HFFc6 (cell line): Measurements from ENCODE around the gene SDR42E1. TPM values are rescaled to one million over a fixed set of nuclear protein-coding genes. Genes with fewer than 3 reads are reported as not detected.

Source experiments
- DNase-seq: peaks from one replicate; pipeline ENCODE4 v3.0.0-alpha.2; 2018
- H3K27ac Mint-ChIP-seq: 2 replicates; pipeline ENCODE4 v1.8.0; 2020; ENCODE audit warnings: mild to moderate bottlenecking, mixed read lengths
- H3K27me3 Mint-ChIP-seq: 2 replicates; pipeline ENCODE4 v1.8.0; 2021; ENCODE audit warnings: mild to moderate bottlenecking, moderate library complexity, mixed read lengths; ENCODE audit not compliant: insufficient read depth
- H3K36me3 Mint-ChIP-seq: 2 replicates; pipeline ENCODE4 v1.8.0; 2021; ENCODE audit warnings: low read depth, mixed read lengths
- H3K4me1 Mint-ChIP-seq: 2 replicates; pipeline ENCODE4 v1.8.0; 2020; ENCODE audit warnings: low read depth, mixed read lengths
- H3K4me3 Mint-ChIP-seq: 2 replicates; pipeline ENCODE4 v1.8.0; 2020; ENCODE audit warnings: mild to moderate bottlenecking, moderate library complexity, mixed read lengths
- H3K9me3 Mint-ChIP-seq: 2 replicates; pipeline ENCODE4 v1.8.0; 2020; ENCODE audit warnings: mild to moderate bottlenecking, mixed read lengths
- total RNA-seq, 6 experiments: library from RNA; stranded (reverse); fragmentation: NEBNext Ultra II Directional; extraction: Animal tissue kit (Norgen Biotek cat#: 25700); gene quantifications; 2 replicates in 1 of 6; 3 replicates in 5 of 6; pipeline ENCODE4 v1.2.3, GENCODE V29; 2021
- TF ChIP-seq, protein P1 (sequence below): fragments of 200-600 bp; sonication (generic); IDR thresholded peaks from 2 replicates; pipeline ENCODE4 v1.5.0; 2021; ENCODE audit warnings: antibody characterized with exemption, mild to moderate bottlenecking

SDR42E1 gene
- total RNA-seq, 6 experiments from 2014 or later, result not detected

DNA sequence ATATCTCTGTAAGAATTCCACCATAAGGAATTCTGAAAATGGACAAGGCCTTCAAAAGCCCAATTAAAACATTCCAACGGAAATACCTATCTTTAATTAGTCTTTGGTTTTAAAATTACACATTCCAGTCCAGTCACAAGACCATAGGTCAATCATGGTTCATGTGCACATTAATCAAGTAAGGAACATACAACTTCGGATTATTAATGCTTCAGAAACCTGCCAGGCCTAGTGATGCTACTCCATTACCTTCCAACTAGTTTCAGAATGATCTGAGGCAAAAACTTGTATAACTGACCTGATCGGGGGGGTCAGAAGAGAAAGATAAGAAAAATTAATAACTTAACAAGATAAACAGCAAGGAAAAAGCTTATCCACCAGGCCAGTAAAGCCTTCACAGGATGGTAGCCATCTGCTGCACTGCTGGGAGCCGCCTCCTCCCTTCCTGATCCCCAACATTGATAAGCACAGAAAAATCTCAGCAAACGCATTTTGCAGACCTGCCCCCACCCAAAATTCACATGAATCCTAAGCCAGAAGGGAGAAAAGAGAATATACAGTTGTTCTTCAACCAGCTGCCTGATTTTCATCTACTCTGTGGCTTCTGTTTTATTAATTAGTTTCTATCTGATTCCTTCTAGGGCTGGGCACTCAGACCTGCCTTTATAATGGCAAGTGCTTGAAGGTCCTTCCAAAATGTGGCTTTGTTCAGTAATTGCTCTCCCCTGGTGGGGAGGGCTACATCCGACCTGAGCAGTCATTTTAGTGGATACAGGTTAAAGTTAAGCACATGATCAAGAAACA lies 6.0 kb downstream of the SDR42E1 start:
- peaks cover 3% of the 10 kb centered on the region for H3K27me3 Mint-ChIP-seq
- DNase-seq, result no peak
- H3K9me3 Mint-ChIP-seq, result peaks cover 26% of the 10 kb centered on the region
- peaks cover 15% of the 10 kb centered on the region; the same call in 1 of the 2 replicates for H3K4me1 Mint-ChIP-seq
- H3K4me3 Mint-ChIP-seq, result no peak overlapping the region
- peaks cover 7% of the 10 kb centered on the region; the same call in 1 of the 2 replicates for H3K36me3 Mint-ChIP-seq
- H3K27ac Mint-ChIP-seq, result peak overlapping the region; percentile 28; the same call in 1 of the 2 replicates
- TF ChIP-seq, protein P1, sequence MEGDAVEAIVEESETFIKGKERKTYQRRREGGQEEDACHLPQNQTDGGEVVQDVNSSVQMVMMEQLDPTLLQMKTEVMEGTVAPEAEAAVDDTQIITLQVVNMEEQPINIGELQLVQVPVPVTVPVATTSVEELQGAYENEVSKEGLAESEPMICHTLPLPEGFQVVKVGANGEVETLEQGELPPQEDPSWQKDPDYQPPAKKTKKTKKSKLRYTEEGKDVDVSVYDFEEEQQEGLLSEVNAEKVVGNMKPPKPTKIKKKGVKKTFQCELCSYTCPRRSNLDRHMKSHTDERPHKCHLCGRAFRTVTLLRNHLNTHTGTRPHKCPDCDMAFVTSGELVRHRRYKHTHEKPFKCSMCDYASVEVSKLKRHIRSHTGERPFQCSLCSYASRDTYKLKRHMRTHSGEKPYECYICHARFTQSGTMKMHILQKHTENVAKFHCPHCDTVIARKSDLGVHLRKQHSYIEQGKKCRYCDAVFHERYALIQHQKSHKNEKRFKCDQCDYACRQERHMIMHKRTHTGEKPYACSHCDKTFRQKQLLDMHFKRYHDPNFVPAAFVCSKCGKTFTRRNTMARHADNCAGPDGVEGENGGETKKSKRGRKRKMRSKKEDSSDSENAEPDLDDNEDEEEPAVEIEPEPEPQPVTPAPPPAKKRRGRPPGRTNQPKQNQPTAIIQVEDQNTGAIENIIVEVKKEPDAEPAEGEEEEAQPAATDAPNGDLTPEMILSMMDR, result no peak

DNA sequence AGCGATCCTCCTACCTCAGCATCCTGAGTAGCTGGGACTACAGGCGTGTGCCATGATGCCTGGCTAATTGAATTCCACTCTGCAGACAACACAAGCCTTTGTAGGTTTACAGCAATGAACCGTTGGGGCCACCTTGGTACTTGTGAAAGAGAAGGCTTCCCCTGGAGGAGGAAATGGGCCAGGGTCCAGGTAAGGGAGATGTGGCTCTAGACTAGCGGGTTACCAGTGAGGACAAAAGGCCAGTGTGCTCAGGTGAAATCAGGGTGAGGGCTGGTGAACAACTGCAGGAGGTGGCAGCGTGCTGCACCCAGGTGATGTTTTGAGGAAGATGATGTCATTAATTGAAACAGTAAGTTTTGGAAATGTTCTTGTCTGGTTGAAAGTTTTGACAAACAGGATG lies 6.7 kb downstream of the SDR42E1 start:
- peaks cover 2% of the 10 kb centered on the region; the same call in 1 of the 2 replicates for H3K27me3 Mint-ChIP-seq
- TF ChIP-seq, protein P1, result no peak
- H3K9me3 Mint-ChIP-seq, result peaks cover 21% of the 10 kb centered on the region
- peaks cover 15% of the 10 kb centered on the region; the same call in 1 of the 2 replicates for H3K4me1 Mint-ChIP-seq
- no peak overlapping the region for H3K4me3 Mint-ChIP-seq
- H3K36me3 Mint-ChIP-seq, result peaks cover 7% of the 10 kb centered on the region; the same call in 1 of the 2 replicates
- H3K27ac Mint-ChIP-seq, result no peak overlapping the region
- no peak for DNase-seq

DNA sequence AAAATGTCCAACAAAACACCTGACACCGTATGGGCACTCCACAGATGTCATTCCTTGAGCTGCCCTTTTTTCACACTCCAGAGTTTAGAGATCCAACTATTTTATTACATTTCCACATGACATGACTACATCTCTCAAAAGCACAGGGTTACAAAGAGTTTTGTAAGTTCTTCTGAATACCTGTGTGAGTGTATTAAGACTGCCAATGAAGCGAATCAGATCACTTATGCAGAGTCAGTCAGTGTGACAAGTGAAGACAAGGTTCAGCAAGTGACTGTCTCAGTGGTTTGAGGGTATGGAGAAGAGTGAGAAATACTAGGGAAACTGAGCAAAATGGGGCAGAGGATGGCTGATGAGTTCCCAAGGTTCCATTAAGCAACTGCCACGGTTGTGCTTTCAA lies 8.4 kb downstream of the SDR42E1 start:
- TF ChIP-seq, protein P1, result no peak
- H3K27me3 Mint-ChIP-seq, result no peaks in the 10 kb centered on the region
- H3K9me3 Mint-ChIP-seq, result peaks cover 8% of the 10 kb centered on the region
- H3K27ac Mint-ChIP-seq, result no peak overlapping the region
- H3K4me3 Mint-ChIP-seq, result no peak overlapping the region
- no peak for DNase-seq
- no peaks in the 10 kb centered on the region for H3K36me3 Mint-ChIP-seq
- peaks cover 18% of the 10 kb centered on the region for H3K4me1 Mint-ChIP-seq

DNA sequence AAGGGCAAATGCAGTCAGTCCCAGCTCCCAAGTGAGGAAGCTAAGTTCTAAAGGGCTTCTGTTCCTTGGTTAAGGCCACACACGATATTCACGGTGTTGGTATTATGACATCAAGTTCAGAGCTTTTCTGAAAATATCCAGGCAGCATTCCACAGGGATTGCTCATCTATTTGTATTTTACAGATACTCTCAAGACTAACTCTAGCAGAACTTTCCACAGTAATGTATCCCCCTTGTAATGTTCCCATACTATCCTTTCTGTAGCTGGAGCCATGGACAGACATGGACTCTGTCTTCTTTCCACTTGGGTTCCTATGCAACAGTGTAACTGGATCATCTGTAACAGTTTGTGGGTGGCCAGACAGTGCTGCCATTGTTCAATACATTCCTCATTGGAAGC lies 13.5 kb downstream of the SDR42E1 start:
- TF ChIP-seq, protein P1, result no peak
- DNase-seq, result peak; percentile 76
- H3K27me3 Mint-ChIP-seq, result peaks cover 2% of the 10 kb centered on the region
- H3K27ac Mint-ChIP-seq, result peak overlapping the region; percentile 78
- H3K4me1 Mint-ChIP-seq, result peaks cover 30% of the 10 kb centered on the region
- H3K9me3 Mint-ChIP-seq, result peaks cover 10% of the 10 kb centered on the region
- no peaks in the 10 kb centered on the region for H3K36me3 Mint-ChIP-seq
- H3K4me3 Mint-ChIP-seq, result peak overlapping the region; percentile 17; the same call in 1 of the 2 replicates

DNA sequence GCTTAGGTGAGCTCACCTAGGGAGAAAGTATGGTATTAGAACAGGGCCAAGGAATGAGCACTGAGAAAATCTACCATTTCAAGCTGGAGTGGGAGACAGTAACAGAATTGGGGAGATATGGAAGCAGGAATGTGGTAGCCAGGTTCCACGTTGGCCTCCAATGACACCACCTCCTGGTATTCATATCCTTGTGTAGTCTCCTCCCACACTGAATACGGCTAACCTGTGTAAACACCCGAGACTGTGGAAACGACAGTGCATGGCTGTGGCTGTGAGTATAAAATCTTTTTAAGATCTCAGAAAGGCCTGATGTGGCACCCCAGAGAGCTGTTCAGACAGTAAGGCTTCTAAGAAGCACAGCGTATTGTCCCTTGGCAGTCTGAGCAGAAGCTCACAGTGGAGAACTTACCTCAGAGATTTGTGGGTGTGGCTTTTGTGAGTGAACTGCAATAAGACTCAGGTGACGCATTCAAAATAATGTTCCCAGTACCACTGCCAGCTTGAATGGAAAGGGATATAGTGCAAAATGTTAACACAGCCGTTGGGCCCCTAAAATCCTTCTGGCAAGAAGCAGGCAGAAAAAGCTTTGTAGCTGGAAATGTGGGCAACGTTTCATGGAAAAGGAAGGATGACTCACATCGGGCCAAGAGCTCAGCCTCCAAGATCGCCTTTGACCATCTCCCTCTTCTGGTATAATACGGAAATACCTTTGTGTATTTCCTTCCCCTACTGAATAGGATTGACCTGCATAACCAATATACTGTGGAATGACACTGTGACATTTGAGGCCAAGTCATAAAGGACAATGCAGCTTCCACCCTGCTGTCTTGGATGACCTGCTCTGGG lies 14.4 kb downstream of the SDR42E1 start:
- Mint-ChIP-seq H3K4me3 (peak overlapping the region; percentile 17; the same call in 1 of the 2 replicates), H3K27me3 (peaks cover 2% of the 10 kb centered on the region), H3K27ac (peak overlapping the region; percentile 78), H3K4me1 (peaks cover 30% of the 10 kb centered on the region), H3K9me3 (peaks cover 10% of the 10 kb centered on the region), H3K36me3 (no peaks in the 10 kb centered on the region)
- TF ChIP-seq, protein P1, result peak; percentile 73
- DNase-seq, result peak; percentile 55
